Neural progenitor cell (in vitro differentiated cells): ENCODE measurements around the gene PM20D2.

Experiments
- EZH2 ChIP-seq: fragments of 200-600 bp; sonication (generic); IDR thresholded peaks from 2 replicates; pipeline ENCODE4 v1.6.1; 2017; ENCODE audit warnings: antibody characterized with exemption, mild to moderate bottlenecking, moderate library complexity
- TF ChIP-seq, protein P1 (sequence below): fragments of 200-600 bp; sonication (generic); IDR thresholded peaks from 2 replicates; pipeline ENCODE4 v1.5.1; 2017; ENCODE audit warnings: antibody characterized with exemption, mild to moderate bottlenecking

DNA sequence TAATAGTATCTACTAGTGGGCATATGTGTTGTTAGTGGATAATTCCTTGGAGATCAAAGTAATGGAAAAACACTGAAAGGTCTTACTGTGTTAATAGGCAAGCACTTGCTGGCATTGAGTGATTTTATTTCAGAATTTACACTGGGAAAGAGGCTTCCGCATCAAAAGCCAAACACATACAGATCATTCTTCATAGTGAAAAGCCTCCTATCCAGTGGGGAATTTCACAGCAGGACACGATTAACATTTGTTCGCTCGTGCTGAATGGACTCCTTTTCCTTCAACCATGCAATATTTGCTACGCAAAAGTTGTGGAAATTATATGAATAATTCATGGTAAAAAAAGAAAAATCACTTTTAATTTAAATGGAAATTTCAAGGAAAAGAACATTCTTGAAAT lies 44.9 kb downstream of the PM20D2 start:
- TF ChIP-seq, protein P1, sequence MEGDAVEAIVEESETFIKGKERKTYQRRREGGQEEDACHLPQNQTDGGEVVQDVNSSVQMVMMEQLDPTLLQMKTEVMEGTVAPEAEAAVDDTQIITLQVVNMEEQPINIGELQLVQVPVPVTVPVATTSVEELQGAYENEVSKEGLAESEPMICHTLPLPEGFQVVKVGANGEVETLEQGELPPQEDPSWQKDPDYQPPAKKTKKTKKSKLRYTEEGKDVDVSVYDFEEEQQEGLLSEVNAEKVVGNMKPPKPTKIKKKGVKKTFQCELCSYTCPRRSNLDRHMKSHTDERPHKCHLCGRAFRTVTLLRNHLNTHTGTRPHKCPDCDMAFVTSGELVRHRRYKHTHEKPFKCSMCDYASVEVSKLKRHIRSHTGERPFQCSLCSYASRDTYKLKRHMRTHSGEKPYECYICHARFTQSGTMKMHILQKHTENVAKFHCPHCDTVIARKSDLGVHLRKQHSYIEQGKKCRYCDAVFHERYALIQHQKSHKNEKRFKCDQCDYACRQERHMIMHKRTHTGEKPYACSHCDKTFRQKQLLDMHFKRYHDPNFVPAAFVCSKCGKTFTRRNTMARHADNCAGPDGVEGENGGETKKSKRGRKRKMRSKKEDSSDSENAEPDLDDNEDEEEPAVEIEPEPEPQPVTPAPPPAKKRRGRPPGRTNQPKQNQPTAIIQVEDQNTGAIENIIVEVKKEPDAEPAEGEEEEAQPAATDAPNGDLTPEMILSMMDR: no peak
- TF ChIP-seq EZH2: no peak
